Uterus (tissue), 4 donors: Measurements from ENCODE around the gene MIEF1. TPM values are rescaled to one million over a fixed set of nuclear protein-coding genes. Genes with fewer than 3 reads are reported as not detected.

Experiments used
- DNase-seq, 2 donors: peaks; one replicate each; pipeline ENCODE4 v3.0.0-alpha.2; 2019 to 2020
- H3K27ac ChIP-seq, 2 donors: fragments of 200-600 bp; sonication (generic); 1 replicate in 1 of 2; 2 replicates in 1 of 2; pipeline ENCODE4 v1.5.1; 2016 to 2018
- H3K27me3 ChIP-seq, 2 donors: fragments of 200-600 bp; sonication (generic); one replicate each; pipeline ENCODE4 v1.5.1; 2018 to 2019; ENCODE audit warnings: control low read depth in 1 of 2
- H3K36me3 ChIP-seq, 2 donors: fragments of 200-600 bp; sonication (generic); one replicate each; pipeline ENCODE4 v1.5.1; 2019; ENCODE audit warnings: control low read depth in 1 of 2
- H3K4me1 ChIP-seq, 2 donors: fragments of 200-600 bp; sonication (generic); one replicate each; pipeline ENCODE4 v1.5.1; 2018 to 2019; ENCODE audit warnings: control low read depth in 1 of 2
- H3K4me3 ChIP-seq, 2 donors: fragments of 200-600 bp; sonication (generic); 1 replicate in 1 of 2; 2 replicates in 1 of 2; pipeline ENCODE4 v1.5.1; 2018 to 2019; ENCODE audit warnings: mild to moderate bottlenecking in 1 of 2
- H3K9me3 ChIP-seq, 2 donors: fragments of 200-600 bp; sonication (generic); one replicate each; pipeline ENCODE4 v1.5.1; 2019; ENCODE audit warnings: control low read depth in 1 of 2
- CTCF ChIP-seq, 4 experiments: fragments of 200-600 bp in 2 of 4; fragments of 450-650 bp in 2 of 4; sonication (generic) in 2 of 4; IDR thresholded peaks; one replicate each; pipeline ENCODE4 v1.5.1; 2016 to 2019; ENCODE audit warnings: antibody characterized with exemption in 4 of 4, mild to moderate bottlenecking in 2 of 4, moderate library complexity in 1 of 4
- POLR2A ChIP-seq, 2 donors: fragments of 450-650 bp; IDR thresholded peaks; one replicate each; pipeline ENCODE4 v1.6.1; 2016; ENCODE audit warnings: antibody characterized with exemption in 2 of 2, mild to moderate bottlenecking in 1 of 2, moderate library complexity in 1 of 2
- intact Hi-C: fragments of 100-400 bp; cut with DNase I; formaldehyde crosslinking; loops from one replicate; pipeline ENCODE4 v1.15.1; 2023; ENCODE audit warnings: low total_unique reads
- total RNA-seq, 4 donors: library from RNA; depleted of rRNA in 3 of 4; stranded (reverse); fragments of >200 nt in 3 of 4; gene quantifications; one replicate each; pipeline versions ENCODE4 v1.1.0 to v1.2.4, GENCODE V29; 2014 to 2023
- donor health status: DM: yes; HTN: yes; CAD: no.

Gene MIEF1
- total RNA-seq, 4 donors from 2014 or later, result 6.9 to 23.3 (median 20.6) TPM

GRCh38 chr22:39494471-39495120 is 7.5 kb upstream of the MIEF1 start:
- DNase-seq, result no peak
- Histone ChIP-seq H3K4me3 (no peak overlapping the region), H3K4me1 (no peaks in the 10 kb centered on the region), H3K27me3 (no peaks in the 10 kb centered on the region), H3K9me3 (no peaks in the 10 kb centered on the region), H3K27ac (no peak overlapping the region), H3K36me3 (no peaks in the 10 kb centered on the region)
- intact Hi-C loops, result no loop called here
- TF ChIP-seq POLR2A (IDR thresholded peaks at IDR 0.05) (no peak), CTCF (IDR thresholded peaks at IDR 0.05) (no peak)

GRCh38 chr22:39496131-39496838 is 5.8 kb upstream of the MIEF1 start:
- TF ChIP-seq POLR2A (IDR thresholded peaks at IDR 0.05) (no peak), CTCF (IDR thresholded peaks at IDR 0.05) (peak; percentile 57 to 64 (median 61))
- Histone ChIP-seq H3K9me3 (no peaks in the 10 kb centered on the region), H3K27me3 (no peaks in the 10 kb centered on the region), H3K27ac (no peak overlapping the region), H3K4me3 (no peak overlapping the region), H3K4me1 (peaks cover 0 to 3% of the 10 kb centered on the region in 2 donors), H3K36me3 (no peaks in the 10 kb centered on the region)
- peak; percentile 49 to 54 for DNase-seq
- intact Hi-C loops, result no loop called here

- H3K27ac ChIP-seq, result no peak overlapping the region
- no peaks in the 10 kb centered on the region for H3K36me3 ChIP-seq
- TF ChIP-seq CTCF (IDR thresholded peaks at IDR 0.05), result no peak
- no peak for TF ChIP-seq POLR2A (IDR thresholded peaks at IDR 0.05)
- intact Hi-C loops, result no loop called here
- no peaks in the 10 kb centered on the region for H3K9me3 ChIP-seq
- H3K27me3 ChIP-seq, result no peaks in the 10 kb centered on the region
- peaks cover 0 to 8% of the 10 kb centered on the region in 2 donors for H3K4me1 ChIP-seq
- DNase-seq, result no peak
- H3K4me3 ChIP-seq, result no peak overlapping the region
Observed at GRCh38 chr22:39497429-39497828, 4.7 kb upstream of the MIEF1 start.

GRCh38 chr22:39498368-39498767 is 3.7 kb upstream of the MIEF1 start:
- intact Hi-C loops, result no loop called here

More at GRCh38 chr22:39498368-39498767, 3.7 kb upstream of the MIEF1 start:
- TF ChIP-seq POLR2A (IDR thresholded peaks at IDR 0.05), result no peak
- no peak for TF ChIP-seq CTCF (IDR thresholded peaks at IDR 0.05)
- Histone ChIP-seq H3K9me3 (no peaks in the 10 kb centered on the region), H3K4me3 (no peak overlapping the region), H3K27ac (peak overlapping the region in 1 of 2 donors; percentile 25), H3K36me3 (no peaks in the 10 kb centered on the region), H3K27me3 (no peaks in the 10 kb centered on the region), H3K4me1 (peaks cover 3 to 16% of the 10 kb centered on the region in 2 donors)
- peak in 1 of 2 donors; percentile 52 for DNase-seq
